AG08396 (cell line): ENCODE data around the gene SMTNL2.
"Not testable (repeated sequence)": the region's sequence is repeated elsewhere in the genome, so short reads cannot be mapped to it uniquely, and the experiment has no call there.

Experiments used
- DNase-seq: peaks from one replicate; pipeline ENCODE4 v3.0.0; 2012; ENCODE audit warnings: low spot score, mixed read lengths

Gene SMTNL2

DNA sequence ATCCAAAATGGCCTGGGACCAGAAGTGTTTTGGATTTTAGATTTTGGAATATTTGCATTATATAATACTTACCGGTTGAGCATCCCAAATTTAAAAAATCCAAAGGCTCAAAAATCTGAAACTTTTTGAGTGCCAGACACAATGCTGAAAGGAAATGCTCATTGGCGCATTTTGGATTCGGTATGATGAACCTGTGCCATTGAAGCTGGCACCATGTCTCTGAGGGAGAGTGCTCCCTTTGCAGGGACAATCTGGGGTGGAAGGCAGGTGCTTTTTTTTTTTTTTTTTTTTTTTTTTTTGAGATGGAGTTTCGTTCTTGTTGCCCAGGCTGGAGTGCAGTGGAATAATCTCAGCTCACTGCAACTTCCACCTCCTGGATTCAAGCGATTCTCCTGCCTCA is 17.7 kb downstream of the SMTNL2 start:
- no peak for DNase-seq

DNA sequence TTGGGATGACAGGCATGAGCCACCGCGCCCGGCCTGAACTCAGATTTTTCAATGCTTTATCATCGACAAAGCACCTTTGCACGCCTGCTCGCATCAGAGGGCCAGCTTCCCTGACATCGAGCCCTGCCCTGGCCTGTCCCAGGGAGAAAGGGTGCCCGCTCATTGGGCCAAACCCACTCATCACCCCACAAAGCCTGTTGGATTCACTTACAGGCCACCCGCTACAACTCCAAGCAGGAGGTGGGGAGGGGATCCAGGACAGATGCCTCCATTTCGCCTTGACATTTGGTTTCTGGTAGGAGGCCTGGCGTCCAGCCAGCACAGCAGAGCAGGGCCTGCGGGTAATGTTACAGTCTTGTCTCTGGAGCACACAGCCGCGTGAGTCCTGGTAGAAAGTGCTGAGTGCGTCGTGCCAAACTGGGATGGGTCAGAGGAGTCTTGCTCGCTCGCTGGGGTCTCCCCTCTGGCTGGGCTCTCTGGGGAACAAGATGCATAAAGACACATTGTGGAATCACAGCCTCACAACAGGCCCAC is 19.8 kb downstream of the SMTNL2 start:
- peak; percentile 54 for DNase-seq

DNA sequence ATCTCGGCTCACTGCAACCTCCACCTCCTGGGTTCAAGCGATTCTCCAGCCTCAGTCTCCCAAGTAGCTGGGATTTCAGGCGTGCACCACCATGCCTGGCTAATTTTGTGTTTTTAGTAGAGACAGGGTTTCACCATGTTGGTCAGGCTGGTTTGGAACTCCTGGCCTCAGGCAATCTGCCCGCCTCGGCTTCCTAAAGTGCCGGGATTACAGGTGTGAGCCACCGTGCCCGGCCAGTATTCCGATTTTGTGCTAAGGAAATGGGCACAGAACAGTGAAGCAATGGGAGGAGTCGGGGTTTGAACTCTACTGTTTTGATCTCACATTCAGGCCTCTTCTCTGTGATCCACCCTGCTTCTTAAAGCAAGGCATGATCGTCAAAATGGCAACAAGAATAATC is 20.4 kb downstream of the SMTNL2 start:
- not testable (repeated sequence) for DNase-seq

DNA sequence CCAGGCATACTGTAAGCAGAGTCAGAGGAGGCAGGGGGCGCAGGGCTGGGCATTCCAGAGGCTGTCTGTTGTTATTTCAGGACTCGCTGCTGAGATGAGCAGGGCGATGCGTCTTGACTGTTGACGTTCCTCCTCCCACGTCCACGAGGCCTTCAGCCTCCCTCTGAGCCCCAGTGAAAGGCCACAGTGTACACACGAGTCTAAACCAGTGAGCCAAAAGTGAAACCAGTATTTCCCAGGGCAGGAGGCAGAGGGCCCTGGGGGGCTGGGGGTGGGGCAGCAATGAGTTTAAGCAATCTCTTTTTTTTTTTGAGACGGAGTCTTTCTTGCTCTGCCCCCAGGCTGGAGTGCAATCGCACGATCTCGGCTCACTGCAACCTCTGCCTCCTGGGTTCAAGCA is 21.5 kb downstream of the SMTNL2 start:
- peak; percentile 26 for DNase-seq

DNA sequence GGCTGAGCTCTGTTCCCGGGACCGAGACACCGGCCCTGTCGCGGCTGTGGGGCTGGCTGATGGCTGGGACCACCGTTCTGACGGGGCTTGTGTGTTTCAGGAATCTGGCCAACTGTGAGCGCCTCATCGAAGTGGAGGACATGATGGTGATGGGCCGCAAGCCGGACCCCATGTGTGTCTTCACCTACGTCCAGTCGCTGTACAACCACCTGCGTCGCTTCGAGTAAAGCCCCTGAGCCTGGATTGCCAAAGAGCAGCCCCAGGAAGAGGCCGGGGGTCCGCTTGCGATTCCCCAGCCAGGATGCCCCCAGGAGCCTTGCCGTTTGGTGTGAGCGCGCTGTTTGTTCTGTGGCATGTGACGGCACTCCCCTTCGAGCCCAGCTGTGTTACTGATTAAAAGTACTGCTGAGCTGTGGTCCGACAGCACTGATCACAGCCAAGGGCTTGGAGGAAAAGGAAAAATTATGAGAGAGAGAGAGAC is 23.0 kb downstream of the SMTNL2 start:
- DNase-seq = no peak

DNA sequence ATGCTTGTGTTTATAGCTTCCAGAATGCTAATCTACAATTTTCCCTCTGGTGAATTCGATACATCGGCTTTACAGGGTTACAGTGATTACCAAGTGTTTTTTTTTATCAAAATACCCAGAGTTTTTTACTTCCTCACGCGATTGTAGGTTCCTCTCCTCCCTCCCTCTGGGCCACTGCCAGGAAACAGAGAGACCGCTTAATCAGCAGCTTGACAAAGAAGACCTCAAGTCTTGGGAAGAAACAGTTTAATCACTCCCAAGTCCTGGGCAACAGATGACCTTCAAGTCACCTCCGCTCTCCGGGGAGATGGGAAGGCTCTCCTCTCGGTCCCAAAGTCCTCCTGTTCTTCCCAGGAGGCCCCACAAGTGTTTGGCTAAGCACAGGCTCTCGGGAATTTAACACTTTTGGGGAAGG is 23.5 kb downstream of the SMTNL2 start:
- peak; percentile 54 for DNase-seq

DNA sequence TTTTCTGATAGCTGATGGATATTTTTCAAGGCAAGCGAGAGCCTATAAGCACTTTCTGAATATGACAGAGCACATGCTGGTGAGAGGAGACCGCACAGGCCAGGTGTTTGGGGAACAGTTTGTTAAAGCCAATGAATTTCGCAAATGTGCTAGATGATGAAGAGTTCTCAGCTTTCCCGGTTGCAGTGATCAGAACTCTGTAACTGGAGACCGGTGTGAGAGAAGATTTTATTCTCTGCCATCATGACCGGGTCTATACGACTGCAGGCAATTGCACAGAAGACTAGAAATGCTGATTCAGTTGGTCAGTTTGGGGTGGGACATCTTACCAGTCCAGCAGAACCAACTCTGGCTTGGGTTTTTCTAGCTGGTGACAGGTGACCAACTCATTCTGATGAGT is 25.4 kb downstream of the SMTNL2 start:
- no peak for DNase-seq

DNA sequence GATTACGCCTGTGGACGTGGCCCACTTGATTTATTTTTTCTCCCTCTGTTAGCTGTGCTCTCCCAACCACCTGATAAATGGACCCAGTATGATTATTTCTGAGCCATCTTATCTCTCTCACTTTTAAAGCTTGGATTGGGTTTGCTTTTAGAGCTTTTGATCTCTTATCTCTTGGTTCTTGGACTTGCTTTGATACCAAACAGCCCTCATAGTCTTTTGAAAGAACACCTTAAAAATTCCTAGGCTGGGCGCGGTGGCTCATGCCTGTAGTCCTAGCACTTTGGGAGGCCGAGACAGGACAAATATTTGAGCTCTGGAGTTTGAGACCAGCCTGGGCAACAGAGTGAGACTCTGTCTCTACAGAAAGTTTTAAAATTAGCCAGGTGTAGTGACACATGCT is 25.8 kb downstream of the SMTNL2 start:
- no peak for DNase-seq

DNA sequence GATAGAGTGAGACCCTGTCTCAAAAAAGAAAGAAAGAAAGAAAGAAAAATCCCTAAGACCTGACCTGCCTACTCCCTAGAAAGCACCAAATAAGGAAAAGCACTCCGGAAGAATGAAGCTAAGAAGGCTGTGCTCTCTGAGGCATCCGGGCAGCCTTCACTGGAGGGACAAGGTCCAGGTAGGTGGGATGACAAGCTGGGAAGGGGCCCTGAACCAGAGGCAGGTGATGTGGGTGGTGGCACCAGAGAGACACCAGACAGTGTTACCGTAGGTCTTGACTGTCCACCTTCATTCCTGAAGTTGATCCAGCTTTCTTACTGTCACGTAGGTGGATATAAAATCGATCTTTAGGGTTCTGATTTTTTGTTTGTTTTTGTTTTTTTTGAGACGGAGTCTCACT is 26.3 kb downstream of the SMTNL2 start:
- no peak for DNase-seq

DNA sequence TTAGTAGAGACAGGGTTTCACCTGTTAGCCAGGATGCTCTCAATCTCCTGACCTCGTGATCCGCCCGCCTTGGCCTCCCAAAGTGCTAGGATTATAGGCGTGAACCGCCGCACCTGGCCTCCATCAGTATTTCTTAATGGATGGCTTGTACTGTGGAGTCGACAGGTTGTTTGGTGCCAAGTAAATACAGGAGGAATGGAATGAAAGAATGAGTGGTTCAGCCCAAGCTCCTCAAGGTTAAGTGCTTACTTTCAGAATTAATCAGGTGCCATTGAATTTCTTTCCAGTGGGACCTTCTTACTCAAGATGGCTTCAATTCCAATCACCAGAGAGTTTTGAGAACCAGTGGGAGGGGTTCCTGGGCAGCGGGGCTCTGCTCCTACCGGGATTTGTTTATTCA is 32.1 kb downstream of the SMTNL2 start:
- no peak for DNase-seq

DNA sequence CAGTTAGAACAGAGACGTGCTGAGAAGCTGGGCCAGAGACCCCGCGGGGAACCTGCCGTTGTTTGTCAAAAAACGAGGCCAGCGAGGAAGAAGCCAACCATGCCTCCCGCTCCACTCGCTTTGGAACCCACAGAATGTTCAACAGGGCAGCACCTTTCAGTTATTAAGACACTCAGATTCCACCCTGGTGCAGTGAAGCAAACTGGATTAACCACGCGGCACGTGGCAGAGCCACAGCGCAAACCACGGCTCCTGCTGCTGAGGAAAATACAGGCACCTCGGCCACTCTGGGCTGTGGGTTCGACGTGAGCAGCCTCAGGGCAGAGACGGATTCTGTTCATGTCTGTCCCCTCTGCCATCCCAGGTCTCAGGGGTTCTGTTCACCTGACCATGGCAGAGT is 32.8 kb downstream of the SMTNL2 start:
- no peak for DNase-seq

DNA sequence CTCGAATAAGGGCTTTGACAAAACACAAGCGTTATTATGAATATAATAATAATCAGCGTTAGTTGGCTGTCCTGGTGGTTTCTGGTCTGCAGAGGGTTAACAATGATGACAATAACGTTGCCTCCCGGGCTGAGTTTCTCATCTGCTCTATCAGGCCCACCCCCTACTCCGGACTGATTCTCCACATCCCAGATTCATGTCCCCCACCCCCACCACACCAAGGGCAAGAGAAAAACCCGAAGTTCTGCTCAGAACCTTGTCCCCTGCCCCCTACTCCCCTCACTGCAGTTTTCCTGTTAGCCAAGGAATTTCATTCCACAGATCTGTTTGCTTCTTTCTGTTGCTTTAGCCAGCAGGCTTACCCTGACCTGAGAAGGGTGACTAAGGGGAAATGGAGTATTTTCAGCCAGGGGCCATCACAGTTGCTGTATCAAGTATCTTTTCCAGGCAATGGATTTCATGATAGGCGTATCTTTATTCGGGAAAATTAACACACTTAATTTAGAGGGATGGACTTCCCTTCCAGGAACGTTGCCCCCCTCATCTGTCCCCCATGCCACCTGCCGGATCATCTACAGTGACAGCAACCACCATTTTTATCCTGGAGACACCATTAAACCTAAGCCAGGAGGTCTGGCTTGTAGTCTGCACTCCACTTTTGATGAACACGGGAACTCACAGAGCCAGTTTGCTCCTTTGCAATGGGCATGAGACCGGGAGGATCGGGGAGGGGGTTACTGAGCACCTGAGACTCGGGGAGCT is 33.4 kb downstream of the SMTNL2 start:
- DNase-seq = no peak

DNA sequence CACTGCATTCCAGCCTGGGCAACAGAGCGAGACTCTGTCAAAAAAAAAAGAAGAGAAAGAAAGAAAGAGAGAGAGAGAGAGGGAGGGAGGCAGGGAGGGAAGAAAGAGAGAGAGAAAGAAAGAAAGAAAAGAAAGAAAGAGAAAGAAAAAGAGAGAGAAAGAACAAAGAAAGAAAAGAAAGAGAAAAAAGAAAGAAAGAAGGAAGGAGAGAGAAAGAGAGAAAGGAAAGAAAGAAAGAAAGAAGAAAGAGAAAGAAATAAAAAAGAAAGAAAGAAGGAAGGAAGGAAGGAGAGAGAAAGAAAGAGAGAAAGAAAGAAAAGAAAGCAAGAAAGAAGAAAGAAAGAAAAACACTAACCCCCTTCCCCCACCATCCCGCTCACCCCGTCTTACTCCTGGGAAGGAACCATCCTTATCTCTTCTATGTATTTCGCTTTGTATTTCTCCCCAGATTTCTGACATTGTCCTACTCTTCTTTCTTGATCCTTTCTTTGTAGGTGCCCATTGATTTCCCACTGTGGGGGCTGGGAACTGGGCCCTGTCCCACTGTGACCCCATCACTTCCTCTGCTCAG is 36.3 kb downstream of the SMTNL2 start:
- no peak for DNase-seq

DNA sequence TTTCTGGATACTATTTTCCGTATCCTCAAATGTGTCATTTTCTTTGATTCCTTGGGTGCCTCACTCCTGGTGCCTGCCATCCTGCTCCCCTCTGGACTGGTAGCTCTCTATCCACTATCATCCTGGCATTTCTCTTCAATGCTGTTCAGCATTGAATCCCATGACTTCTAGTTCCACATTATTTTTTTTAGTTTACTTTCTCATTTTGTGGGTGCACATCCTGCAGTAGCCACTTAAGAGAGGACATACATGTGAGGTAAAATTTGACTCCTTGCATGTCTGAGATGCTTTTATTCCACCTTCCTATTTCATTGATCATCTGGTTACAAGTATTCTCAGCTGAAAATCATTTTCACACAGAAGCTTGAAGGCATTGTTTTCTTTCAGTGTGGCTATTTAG is 38.0 kb downstream of the SMTNL2 start:
- no peak for DNase-seq

DNA sequence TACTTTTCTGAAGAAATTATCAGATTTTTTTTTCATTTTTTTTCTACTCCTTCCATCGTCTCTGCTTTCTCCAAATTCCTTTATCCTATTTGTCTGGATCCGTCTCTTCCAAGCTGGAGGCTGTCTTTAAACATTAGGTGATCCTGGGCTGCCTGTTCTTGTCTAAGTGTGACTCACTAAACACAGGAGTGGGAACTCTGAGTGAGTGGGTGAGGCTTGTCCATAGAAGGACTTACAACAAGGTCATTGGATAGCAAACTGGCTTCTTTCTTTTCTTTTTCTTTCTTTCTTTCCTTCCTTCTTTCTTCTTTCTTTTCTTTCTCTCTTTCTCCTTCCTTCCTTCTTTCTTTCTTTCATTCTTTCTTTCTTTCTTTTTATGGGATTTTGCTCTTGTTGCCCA is 38.9 kb downstream of the SMTNL2 start:
- no peak for DNase-seq

DNA sequence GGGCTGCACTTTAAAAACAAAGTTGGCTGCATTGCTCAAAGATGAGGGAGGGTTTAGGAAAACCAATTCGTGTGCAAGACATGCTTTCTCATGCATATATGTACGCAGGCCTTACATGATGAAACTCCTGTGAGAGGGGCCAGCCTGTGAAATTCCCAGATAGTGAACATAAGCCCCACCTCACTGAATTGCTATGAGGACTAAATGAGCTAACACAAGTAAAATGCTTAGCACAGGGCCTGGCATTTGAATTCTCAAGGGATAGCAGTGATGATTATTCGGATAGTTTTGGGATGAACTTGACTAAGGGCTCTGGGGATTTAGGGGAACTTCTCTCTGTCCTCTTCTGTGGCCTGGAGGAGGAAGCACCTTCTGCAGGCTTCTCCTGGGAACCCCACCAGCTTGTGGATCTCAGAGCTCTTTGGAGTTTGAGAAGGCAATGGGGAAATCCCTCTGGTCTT is 40.2 kb downstream of the SMTNL2 start:
- not testable (repeated sequence) for DNase-seq

DNA sequence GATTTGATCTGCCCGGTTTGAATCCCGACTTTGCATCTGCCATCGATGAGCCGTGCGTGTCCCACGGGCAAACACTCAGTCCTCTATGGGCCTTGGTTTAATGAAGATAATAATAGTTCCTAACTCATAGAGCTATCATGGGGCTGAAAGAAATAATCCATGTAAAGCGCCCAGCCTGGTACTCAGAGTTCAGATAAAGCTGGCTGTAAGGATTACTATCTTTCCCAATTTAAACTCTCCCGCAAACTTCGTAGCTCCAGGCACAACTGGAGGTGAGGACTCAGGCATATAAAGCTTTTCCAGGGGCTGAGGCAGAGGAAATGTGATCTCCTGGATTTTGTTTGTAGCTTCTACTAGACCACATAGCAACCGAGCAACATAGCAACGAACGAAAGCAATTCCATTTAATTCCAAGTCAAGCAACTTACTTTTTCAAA is 40.9 kb downstream of the SMTNL2 start:
- DNase-seq = no peak

DNA sequence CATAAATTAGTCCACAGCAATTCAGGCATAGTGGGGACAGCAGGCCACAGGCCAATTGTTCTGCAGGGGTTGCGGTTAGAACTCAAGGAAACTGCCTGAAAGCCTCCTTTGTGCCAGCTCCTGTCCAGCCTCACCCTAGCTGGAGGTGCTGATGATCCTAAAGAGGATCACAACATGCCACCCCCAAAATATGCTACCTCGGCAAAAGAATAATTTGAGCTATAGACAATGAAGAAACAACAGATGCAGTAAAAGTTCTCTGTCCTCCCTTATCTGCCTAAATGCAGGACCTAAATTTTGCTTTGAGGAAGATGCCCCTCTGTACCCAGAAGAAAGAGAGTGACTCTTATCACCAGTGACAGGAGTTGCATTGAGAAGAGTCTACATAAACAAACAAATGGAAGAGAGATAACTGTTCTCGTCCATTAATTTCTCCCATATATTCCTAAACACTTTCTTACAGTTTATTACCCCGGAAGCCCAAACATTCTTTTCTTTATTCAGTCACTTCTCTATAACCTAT is 42.5 kb downstream of the SMTNL2 start:
- no peak for DNase-seq

DNA sequence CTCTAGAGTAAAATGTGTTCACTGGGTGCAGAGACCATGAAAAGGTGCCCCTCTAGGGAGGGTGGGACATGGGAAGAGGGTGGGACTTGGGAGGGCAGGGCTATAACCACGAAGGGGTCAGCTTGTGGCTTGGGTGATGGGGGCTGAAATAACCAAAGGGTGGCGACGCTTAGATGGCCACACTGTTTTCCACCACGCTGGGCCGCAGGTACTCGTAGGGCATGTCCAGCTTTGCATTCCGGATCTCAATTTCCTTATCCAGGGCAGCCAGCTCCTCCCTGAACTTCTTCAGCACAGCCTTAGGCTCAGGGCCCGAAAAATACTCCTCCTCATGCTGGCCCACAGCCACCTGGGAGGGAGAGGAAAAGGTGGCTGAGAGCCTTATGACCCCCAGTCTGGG is 47.1 kb downstream of the SMTNL2 start:
- no peak for DNase-seq

DNA sequence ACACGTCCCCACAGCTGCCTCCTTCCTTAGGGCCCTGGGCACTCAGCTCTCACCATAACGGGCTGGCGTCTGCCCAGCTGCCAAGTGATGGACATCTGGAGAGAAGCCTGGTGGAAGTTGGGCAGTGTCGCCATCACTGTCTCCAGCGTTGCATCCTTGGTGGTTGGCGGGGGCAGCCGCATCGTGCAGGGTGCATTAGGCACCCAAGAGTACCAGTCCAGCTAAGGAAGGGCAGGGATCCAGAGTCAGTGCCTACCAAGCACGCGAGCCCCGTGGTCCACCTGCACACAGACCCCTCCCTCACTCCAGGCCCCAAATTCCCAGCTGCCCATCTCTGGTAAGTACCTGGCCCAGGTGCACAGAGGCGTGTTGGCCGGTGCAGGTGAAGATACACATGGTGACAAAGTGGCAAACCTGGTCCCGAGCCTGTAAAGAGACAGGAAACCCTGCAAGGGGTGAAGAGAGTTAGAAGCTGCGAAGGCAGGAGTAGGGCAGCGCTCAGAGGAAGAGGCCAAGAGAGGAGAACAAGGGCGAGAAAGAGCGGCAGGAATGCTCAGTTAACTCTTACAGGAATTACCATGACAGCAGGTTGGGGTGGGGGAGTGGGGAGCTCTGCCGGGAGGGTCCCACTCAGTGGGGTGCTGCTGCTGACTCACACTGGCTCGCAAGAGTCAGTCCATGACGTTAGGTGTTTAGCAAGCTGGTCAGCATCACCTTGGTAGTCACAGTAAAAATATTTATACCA is 47.7 kb downstream of the SMTNL2 start:
- DNase-seq = no peak

DNA sequence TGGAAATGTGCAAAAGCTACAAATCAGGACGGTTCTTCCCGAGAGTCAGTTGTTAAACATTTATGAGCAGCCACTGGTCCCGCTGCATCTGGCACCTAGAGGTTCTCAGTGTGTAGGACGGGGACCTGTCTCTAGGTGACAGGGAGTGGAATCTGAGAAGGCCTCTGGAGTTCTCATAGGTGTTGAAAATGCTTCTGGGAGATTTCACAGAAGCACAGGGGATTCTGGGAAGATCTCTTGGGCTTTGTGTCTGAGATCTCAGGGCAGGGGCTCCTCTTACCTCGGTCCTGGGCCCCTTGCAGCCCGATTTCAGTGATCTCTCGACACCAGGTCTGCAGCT is 48.2 kb downstream of the SMTNL2 start:
- DNase-seq = no peak

DNA sequence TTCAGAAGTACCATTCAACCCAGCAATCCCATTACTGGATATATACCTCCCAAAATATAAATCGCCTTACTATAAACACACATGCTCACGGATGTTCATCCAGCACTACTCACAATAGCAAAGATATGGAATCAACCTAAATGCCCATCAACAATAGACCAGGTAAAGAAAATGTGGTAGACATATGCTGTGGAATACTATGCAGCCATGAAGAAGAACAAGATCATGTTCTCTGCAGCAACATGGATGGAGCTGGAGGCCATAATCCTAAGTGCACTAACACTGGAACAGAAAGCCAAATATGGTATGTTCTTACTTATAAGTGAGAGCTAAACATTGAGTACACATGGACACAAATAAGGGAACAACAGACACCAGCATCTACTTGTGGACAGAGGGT is 49.3 kb downstream of the SMTNL2 start:
- no peak for DNase-seq

DNA sequence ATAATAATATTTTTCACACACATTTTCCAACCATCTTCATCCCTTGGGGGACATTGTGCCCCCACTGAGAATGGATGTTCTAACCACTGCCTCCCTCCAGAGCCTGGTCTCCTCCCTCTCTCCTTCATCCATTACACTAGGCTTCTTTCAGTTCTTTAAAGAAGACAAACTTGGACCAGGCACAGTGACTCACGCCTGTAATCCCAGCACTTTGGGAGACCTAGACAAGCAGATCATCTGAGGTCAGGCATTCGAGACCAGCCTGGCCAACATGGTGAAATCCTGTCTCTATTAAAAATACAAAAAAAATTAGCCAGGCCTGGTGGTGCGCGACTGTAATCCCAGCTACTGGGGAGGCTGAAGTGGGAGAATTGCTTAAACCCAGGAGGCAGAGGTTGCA is 50.6 kb downstream of the SMTNL2 start:
- no peak for DNase-seq
